Type B pancreatic cell (in vitro differentiated cells): Measurements from ENCODE around the gene SRSF12. TPM values are rescaled to one million over a fixed set of nuclear protein-coding genes. Genes with fewer than 3 reads are reported as not detected.
"Not testable (repeated sequence)": the region's sequence is repeated elsewhere in the genome, so short reads cannot be mapped to it uniquely, and the experiment has no call there.

Source experiments
- DNase-seq: peaks from one replicate; pipeline ENCODE4 v3.0.0; 2021; ENCODE audit warnings: mixed read lengths; ENCODE audit not compliant: unreplicated experiment; ENCODE audit errors: extremely low spot score
- H3K27ac Mint-ChIP-seq: 2 replicates; pipeline ENCODE4 v1.8.0; 2021; ENCODE audit warnings: mild to moderate bottlenecking, mixed read lengths
- H3K27me3 Mint-ChIP-seq: 2 replicates; pipeline ENCODE4 v1.8.0; 2021; ENCODE audit warnings: mixed read lengths
- H3K36me3 Mint-ChIP-seq: 2 replicates; pipeline ENCODE4 v1.8.0; 2021; ENCODE audit warnings: mixed read lengths
- H3K4me1 Mint-ChIP-seq: one replicate; pipeline ENCODE4 v1.8.0; 2021; ENCODE audit warnings: mixed read lengths; ENCODE audit not compliant: unreplicated experiment
- H3K4me3 Mint-ChIP-seq: 2 replicates; pipeline ENCODE4 v1.8.0; 2021; ENCODE audit warnings: mild to moderate bottlenecking, mixed read lengths
- H3K9me3 Mint-ChIP-seq: 2 replicates; pipeline ENCODE4 v1.8.0; 2021; ENCODE audit warnings: mixed read lengths
- total RNA-seq: library from RNA; stranded (reverse); gene quantifications from 2 replicates; pipeline ENCODE4 v1.2.1, GENCODE V29; 2021; ENCODE audit warnings: low replicate concordance
- TF ChIP-seq, protein P1 (sequence below): fragments of 200-600 bp; sonication (generic); conservative IDR thresholded peaks from 2 replicates; pipeline ENCODE4 v1.5.0; 2021; ENCODE audit warnings: antibody characterized with exemption, mild to moderate bottlenecking

Gene SRSF12
- total RNA-seq, 1 donor from 2014 or later: 10.5 TPM

DNA sequence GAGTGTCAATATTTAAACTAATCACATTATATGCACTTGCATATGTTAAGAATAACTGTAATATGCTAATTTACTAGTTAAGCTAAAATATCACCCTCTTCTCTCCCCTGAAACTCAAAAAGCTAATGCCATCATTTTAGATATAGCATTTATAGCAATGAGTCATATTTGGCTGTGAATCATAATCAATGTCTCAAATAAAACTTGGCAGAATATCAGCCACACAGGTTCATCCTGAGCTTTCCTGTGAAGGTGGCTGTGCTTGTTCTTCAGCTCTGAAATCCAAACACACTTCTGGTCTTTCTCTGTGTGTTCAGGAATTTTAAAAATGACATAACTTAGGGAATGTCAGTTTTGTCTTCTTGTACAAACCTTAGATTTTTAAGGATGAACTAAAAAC is 50.1 kb downstream of the SRSF12 start:
- no peak for DNase-seq
- Mint-ChIP-seq H3K27me3 (no peaks in the 10 kb centered on the region), H3K27ac (no peak overlapping the region), H3K9me3 (no peaks in the 10 kb centered on the region), H3K36me3 (no peaks in the 10 kb centered on the region), H3K4me1 (peaks cover 7% of the 10 kb centered on the region), H3K4me3 (no peak overlapping the region)
- TF ChIP-seq, protein P1, sequence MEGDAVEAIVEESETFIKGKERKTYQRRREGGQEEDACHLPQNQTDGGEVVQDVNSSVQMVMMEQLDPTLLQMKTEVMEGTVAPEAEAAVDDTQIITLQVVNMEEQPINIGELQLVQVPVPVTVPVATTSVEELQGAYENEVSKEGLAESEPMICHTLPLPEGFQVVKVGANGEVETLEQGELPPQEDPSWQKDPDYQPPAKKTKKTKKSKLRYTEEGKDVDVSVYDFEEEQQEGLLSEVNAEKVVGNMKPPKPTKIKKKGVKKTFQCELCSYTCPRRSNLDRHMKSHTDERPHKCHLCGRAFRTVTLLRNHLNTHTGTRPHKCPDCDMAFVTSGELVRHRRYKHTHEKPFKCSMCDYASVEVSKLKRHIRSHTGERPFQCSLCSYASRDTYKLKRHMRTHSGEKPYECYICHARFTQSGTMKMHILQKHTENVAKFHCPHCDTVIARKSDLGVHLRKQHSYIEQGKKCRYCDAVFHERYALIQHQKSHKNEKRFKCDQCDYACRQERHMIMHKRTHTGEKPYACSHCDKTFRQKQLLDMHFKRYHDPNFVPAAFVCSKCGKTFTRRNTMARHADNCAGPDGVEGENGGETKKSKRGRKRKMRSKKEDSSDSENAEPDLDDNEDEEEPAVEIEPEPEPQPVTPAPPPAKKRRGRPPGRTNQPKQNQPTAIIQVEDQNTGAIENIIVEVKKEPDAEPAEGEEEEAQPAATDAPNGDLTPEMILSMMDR: no peak

DNA sequence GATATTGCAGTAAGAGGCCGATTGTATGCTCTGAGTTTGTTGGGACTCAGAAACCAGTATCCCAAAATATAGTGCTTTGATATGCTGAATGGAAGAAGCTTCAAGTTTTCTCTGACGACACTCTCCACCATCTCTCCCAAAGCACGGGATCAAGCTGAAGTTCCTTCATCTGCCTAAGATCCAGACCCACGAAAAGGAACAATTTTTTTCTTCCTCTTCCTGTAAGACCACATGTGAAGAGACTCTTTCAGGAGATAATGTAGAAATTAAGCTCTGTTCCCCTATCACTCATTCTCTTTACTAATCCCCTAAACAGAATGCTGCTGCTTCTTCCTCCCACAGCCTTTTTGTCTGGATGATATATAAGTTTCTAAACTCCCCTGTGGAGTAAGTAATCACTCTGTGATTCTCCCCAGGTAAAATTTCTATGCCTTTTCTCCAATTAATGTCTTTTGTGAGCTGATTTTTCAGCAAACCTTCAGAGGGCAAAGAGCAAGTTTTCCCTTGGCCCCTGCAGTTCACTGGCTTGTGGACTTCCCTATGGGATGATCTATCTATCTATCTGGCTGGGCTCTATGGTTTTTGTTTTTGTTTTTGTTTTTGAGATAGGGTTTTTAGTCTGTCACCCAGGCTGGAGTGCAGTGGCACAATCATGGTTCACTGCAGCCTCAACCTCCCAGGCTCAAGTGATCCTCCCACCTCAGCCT is 50.8 kb downstream of the SRSF12 start:
- Mint-ChIP-seq H3K9me3 (no peaks in the 10 kb centered on the region), H3K4me3 (no peak overlapping the region), H3K4me1 (peaks cover 7% of the 10 kb centered on the region), H3K27ac (no peak overlapping the region), H3K27me3 (no peaks in the 10 kb centered on the region), H3K36me3 (no peaks in the 10 kb centered on the region)
- no peak for DNase-seq
- TF ChIP-seq, protein P1: no peak

DNA sequence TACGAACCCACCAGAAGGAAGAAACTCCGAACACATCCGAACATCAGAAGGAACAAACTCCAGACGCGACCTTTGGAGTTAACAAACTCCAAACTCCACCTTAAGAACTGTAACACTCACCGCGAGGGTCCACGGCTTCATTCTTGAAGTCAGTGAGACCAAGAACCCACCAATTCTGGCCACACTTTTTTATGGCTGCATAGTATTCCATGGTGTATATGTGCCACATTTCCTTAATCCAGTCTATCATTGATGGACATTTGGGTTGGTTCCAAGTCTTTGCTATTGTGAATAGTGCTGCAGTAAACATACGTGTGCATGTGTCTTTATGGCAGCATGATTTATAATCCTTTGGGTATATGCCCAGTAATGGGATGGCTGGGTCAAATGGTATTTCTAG is 51.8 kb downstream of the SRSF12 start:
- DNase-seq, H3K4me1 Mint-ChIP-seq, H3K27me3 Mint-ChIP-seq, H3K9me3 Mint-ChIP-seq, H3K4me3 Mint-ChIP-seq, H3K36me3 Mint-ChIP-seq, H3K27ac Mint-ChIP-seq: not testable (repeated sequence)

DNA sequence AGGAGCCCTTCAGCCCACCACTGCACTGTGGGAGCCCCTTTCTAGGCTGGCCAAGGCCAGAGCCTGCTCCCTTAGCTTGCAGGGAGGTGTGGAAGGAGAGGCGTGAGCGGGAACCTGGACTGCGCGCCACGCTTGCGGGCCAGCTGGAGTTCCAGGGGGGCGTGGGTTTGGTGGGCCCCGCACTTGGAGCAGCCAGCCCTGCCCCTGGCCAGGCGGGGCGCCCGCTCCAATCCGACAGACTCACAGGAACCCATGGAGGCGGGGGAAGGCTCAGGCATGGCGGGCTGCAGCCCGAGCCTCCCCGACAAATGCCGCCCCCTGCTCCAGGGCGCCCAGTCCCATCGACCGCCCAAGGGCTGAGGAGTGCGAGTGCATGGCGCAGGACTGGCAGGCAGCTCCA is 52.9 kb downstream of the SRSF12 start:
- not testable (repeated sequence) for H3K4me1 Mint-ChIP-seq, H3K27me3 Mint-ChIP-seq, H3K27ac Mint-ChIP-seq, H3K36me3 Mint-ChIP-seq, H3K9me3 Mint-ChIP-seq, DNase-seq, H3K4me3 Mint-ChIP-seq

DNA sequence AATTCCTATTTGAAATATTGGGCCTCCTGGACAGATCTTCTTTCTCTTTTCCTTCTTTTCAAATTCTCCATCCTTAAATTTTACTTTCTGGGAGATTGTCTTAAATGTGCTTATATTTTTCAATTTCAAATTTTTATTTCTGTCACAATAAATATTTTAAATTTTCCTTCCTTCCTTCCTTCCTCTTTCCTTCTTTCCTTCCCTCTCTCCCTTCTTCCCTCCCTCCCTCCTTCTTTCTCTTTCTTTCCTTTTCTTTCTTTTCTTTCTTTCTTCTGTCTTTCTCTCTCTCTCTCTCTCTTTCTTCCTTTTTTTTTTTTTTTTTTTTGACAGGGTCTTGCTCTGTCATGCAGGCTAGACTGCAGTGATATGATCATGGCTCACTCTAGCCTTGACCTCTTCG is 54.0 kb downstream of the SRSF12 start:
- H3K4me3 Mint-ChIP-seq: no peak overlapping the region
- DNase-seq: no peak
- H3K4me1 Mint-ChIP-seq: peaks cover 7% of the 10 kb centered on the region
- no peaks in the 10 kb centered on the region for H3K27me3 Mint-ChIP-seq
- H3K9me3 Mint-ChIP-seq: no peaks in the 10 kb centered on the region
- no peak overlapping the region for H3K27ac Mint-ChIP-seq
- no peaks in the 10 kb centered on the region for H3K36me3 Mint-ChIP-seq
- TF ChIP-seq, protein P1: no peak

DNA sequence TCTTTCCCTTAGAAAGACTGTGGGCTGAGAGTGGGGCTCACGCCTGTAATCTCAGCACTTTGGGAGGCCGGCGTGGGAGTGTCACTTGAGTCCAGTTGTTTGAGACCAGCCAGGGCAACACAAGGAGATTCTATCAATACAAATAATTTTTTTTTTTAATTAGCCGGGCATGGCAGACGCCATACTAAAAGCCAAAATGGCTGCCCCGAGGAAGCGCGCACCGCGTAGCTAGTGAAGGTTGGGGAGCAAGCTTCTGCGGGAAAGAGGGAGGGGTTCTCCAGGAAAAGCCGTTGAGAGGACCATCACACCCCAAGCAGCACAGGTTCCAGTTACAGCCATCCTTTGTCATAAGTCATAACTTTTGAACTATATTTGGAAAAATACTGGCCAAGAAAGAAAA is 58.6 kb downstream of the SRSF12 start:
- no peaks in the 10 kb centered on the region for H3K4me1 Mint-ChIP-seq
- H3K4me3 Mint-ChIP-seq: no peak overlapping the region
- no peaks in the 10 kb centered on the region for H3K27me3 Mint-ChIP-seq
- DNase-seq: no peak
- TF ChIP-seq, protein P1: no peak
- no peaks in the 10 kb centered on the region for H3K36me3 Mint-ChIP-seq
- no peaks in the 10 kb centered on the region for H3K9me3 Mint-ChIP-seq
- H3K27ac Mint-ChIP-seq: no peak overlapping the region

DNA sequence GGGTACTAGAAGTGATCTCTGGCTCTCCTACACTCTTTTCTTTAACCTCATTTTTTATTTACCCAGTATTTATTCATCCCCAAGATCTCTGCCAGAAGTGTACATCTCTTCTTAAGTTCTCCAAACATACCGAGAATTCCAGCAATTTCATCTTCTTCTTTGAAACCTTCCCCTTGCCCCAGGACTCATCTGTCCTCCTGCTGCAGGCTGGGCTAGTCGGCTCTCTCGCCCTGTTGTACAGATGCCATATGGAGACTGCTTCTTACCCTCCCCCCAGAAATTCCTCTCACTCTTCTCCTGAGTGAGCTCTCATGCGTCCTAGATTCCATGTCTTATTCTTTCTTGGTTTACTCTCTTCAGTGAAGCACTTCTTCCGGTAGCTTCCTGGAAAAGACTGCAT is 59.2 kb downstream of the SRSF12 start:
- Mint-ChIP-seq H3K36me3 (no peaks in the 10 kb centered on the region), H3K4me3 (no peak overlapping the region), H3K4me1 (no peaks in the 10 kb centered on the region), H3K9me3 (peaks cover 4% of the 10 kb centered on the region), H3K27ac (no peak overlapping the region), H3K27me3 (no peaks in the 10 kb centered on the region)
- DNase-seq: no peak
- TF ChIP-seq, protein P1: no peak
